Measurements from ENCODE around the gene SVBP. TPM values are rescaled to one million over a fixed set of nuclear protein-coding genes. Genes with fewer than 3 reads are reported as not detected.

SVBP gene
- total and polyA plus RNA-seq, 4 experiments from 2014 or later: 20.4 to 48.0 (median 31.1) TPM

DNA sequence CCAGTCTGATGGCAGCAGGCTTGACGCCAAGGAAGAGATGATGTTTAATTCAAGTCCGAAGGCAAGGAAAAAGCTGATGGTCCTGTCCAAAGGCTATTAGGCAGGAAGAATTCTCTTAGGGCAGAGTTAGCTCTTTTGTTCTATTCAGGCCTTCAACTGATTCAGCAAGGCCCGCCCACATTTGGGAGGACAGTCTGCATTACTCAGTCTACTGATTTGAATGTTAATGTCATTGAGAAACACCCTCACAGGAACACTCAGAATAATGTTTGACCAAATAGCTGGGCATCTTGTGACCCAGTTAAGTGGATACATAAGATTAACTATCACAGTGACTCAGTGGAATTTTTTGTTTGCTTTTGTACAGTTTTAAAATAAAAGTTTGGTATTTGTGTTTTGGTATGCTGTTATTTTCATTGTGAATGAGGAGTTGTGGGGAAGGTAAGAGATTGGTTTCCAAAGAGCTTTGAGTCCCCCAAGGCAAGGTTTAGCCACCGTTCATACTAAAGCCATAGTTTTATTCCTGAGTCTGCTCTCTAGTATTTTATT, 27.5 kb upstream of the SVBP start:
- CTCF ChIA-PET (ENCODE audit: partially characterized antibody): interaction anchor here (1.3 kb wide), 1 partner anchor 9 kb away, joined by 3 read pairs; no protein-coding TSS in a partner anchor
- Mint-ChIP-seq H3K9me3 (no peaks in the 10 kb centered on the region), H3K4me3 (no peak overlapping the region), H3K36me3 (peaks cover 18% of the 10 kb centered on the region in 2 donors), H3K27ac (no peak overlapping the region), H3K27me3 (no peaks in the 10 kb centered on the region), H3K4me1 (peaks cover 23 to 34% (median 32%) of the 10 kb centered on the region in 4 donors)
- no peaks in the 10 kb centered on the region for H3K9me3 ChIP-seq (ENCODE audit: control insufficient read depth in 1 of 2, low read length in 2 of 2)
- POLR2A ChIA-PET (ENCODE audit: partially characterized antibody): interaction anchor here (0.8 to 6.4 kb wide), 2 partner anchors 78 to 83 kb away, joined by 4 to 58 read pairs; partner anchors contain the start of genes C1orf50 and P3H1
- peaks cover 23% of the 10 kb centered on the region for H3K4me1 ChIP-seq (ENCODE audit: insufficient read depth, low read length)
- H3K36me3 ChIP-seq (ENCODE audit: insufficient read depth, low read length): peaks cover under 1% of the 10 kb centered on the region
- intact Hi-C loops (cut with micrococcal nuclease): loop anchor here (5.0 kb wide), 2 partner anchors 78 to 1482 kb away; partner anchors contain the start of gene FOXO6
- no peak for DNase-seq
- H3K27ac ChIP-seq (ENCODE audit: low read depth, low read length): no peak overlapping the region
- H3K27me3 ChIP-seq (ENCODE audit: insufficient read depth, low read length): no peaks in the 10 kb centered on the region
- no peak overlapping the region for H3K4me3 ChIP-seq (ENCODE audit: low read length in 2 of 2)

DNA sequence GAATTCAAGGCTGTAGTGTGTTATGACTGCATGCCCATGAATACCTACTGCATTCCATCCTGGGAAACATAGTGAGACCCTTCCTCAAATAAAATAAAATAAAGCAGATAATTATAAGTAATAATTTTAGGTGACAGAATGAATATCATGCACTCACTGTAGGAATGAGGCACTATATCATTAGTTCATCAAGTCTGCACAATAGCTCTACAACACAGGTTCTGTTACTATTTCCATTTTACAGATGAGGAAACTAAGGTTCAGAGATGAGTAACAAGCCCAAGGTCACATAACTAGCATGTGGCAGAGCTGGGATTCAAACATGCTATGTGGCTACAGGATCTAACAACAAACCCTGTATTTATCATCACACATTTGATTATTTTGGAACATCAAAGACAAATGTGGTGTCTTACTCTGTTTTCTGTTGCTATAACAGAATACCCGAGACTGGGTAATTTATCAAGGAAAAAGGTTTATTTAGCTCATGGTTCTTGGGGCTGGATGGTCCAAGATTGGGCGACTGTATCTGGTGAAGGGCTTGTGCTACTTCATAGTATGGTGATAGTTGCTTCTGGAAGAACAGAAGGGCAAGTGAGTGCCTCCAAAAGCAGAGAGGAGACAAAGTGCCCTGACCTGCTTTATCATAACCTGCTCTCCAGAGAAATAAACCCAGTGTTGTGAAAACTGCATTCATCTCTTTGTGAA, 24.4 kb upstream of the SVBP start:
- H3K27ac ChIP-seq (ENCODE audit: low read depth, low read length): no peak overlapping the region
- CTCF ChIA-PET (ENCODE audit: partially characterized antibody): no interaction called here
- intact Hi-C loops (cut with micrococcal nuclease): no loop called here
- H3K4me3 Mint-ChIP-seq: no peak overlapping the region
- no peaks in the 10 kb centered on the region for H3K27me3 ChIP-seq (ENCODE audit: insufficient read depth, low read length)
- no peak for DNase-seq
- no peaks in the 10 kb centered on the region for H3K36me3 ChIP-seq (ENCODE audit: insufficient read depth, low read length)
- H3K9me3 Mint-ChIP-seq: no peaks in the 10 kb centered on the region
- H3K4me1 Mint-ChIP-seq: peaks cover 3 to 9% (median 6%) of the 10 kb centered on the region in 4 donors
- peaks cover 4% of the 10 kb centered on the region for H3K4me1 ChIP-seq (ENCODE audit: insufficient read depth, low read length)
- POLR2A ChIA-PET (ENCODE audit: partially characterized antibody): no interaction called here
- peaks cover 7 to 16% of the 10 kb centered on the region in 2 donors for H3K36me3 Mint-ChIP-seq
- no peak overlapping the region for H3K4me3 ChIP-seq (ENCODE audit: low read length in 2 of 2)
- no peaks in the 10 kb centered on the region for H3K27me3 Mint-ChIP-seq
- no peak overlapping the region for H3K27ac Mint-ChIP-seq
- no peaks in the 10 kb centered on the region for H3K9me3 ChIP-seq (ENCODE audit: control insufficient read depth in 1 of 2, low read length in 2 of 2)

DNA sequence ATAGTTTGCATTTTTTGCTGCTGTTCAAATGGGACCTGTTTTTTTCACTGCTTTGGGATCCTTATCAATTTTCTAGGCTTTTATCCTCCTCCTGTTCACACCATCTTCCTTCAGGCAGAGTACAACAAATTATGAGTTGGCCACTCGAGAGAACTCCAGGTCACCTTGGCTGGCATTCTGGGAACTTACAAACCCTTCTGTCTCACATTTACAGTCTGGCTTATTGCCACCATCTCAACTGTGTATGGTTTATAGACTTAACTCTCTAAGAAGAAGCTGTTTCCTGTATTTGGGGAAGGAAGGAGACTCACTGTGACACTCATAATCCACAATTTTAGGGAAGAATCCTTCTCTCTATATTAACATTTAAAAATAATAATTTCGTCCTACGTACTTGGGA, 23.8 kb upstream of the SVBP start:
- Mint-ChIP-seq H3K4me3 (no peak overlapping the region), H3K27ac (no peak overlapping the region), H3K4me1 (peaks cover 1 to 4% (median 3%) of the 10 kb centered on the region in 4 donors), H3K9me3 (no peaks in the 10 kb centered on the region), H3K36me3 (peaks cover 2 to 20% of the 10 kb centered on the region in 2 donors), H3K27me3 (no peaks in the 10 kb centered on the region)
- peaks cover 4% of the 10 kb centered on the region for H3K4me1 ChIP-seq (ENCODE audit: insufficient read depth, low read length)
- DNase-seq: no peak
- H3K27ac ChIP-seq (ENCODE audit: low read depth, low read length): no peak overlapping the region
- intact Hi-C loops (cut with micrococcal nuclease): no loop called here
- ChIA-PET CTCF (ENCODE audit: partially characterized antibody) (no interaction called here), POLR2A (ENCODE audit: partially characterized antibody) (no interaction called here)
- H3K9me3 ChIP-seq (ENCODE audit: control insufficient read depth in 1 of 2, low read length in 2 of 2): no peaks in the 10 kb centered on the region
- no peak overlapping the region for H3K4me3 ChIP-seq (ENCODE audit: low read length in 2 of 2)
- H3K27me3 ChIP-seq (ENCODE audit: insufficient read depth, low read length): no peaks in the 10 kb centered on the region
- no peaks in the 10 kb centered on the region for H3K36me3 ChIP-seq (ENCODE audit: insufficient read depth, low read length)

DNA sequence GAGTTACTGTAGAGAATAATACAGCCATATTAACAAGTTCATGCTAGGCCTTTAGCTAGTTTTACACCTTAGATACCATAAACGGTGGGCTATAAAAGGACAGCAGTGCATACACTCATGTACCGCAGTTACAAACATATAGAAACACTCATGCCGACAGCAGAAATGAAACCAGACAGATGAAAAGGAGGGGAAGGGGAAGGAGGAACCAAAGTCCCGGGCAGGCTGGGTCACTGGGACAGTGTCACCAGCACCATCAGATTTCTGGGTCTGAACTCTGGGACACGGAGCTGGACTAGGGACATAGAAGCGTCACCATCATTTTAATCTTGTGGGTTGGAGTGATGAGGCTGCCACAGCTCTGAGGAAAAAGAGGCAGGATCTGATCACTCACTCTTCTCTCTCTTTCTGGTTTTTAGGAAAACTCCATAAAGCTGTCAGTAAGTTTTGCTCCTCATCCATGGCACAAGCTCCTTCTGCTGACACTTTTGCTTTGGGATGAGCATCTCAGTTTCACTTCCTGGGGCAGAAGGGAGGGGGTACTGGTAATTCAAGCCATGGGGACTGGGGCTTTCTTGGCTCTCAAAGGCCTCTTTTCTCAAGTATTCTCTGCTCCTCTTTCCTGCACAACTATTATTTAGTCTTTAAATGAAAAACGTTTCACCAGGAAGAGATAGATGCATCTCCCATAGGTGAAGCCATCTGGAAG, 21.4 kb upstream of the SVBP start:
- no peak overlapping the region for H3K4me3 ChIP-seq (ENCODE audit: low read length in 2 of 2)
- no peaks in the 10 kb centered on the region for H3K27me3 Mint-ChIP-seq
- DNase-seq: no peak
- ChIA-PET CTCF (ENCODE audit: partially characterized antibody) (interaction anchor here (1.5 kb wide), 1 partner anchor 9 kb away, joined by 6 read pairs; no protein-coding TSS in a partner anchor), POLR2A (ENCODE audit: partially characterized antibody) (interaction anchor here (0.7 kb wide), 1 partner anchor 12 kb away, joined by 3 read pairs; no protein-coding TSS in a partner anchor)
- H3K4me1 Mint-ChIP-seq: no peaks in the 10 kb centered on the region
- H3K4me3 Mint-ChIP-seq: no peak overlapping the region
- H3K4me1 ChIP-seq (ENCODE audit: insufficient read depth, low read length): no peaks in the 10 kb centered on the region
- H3K36me3 ChIP-seq (ENCODE audit: insufficient read depth, low read length): no peaks in the 10 kb centered on the region
- no peaks in the 10 kb centered on the region for H3K9me3 Mint-ChIP-seq
- H3K27ac ChIP-seq (ENCODE audit: low read depth, low read length): no peak overlapping the region
- intact Hi-C loops (cut with micrococcal nuclease): no loop called here
- no peaks in the 10 kb centered on the region for H3K9me3 ChIP-seq (ENCODE audit: control insufficient read depth in 1 of 2, low read length in 2 of 2)
- H3K27me3 ChIP-seq (ENCODE audit: insufficient read depth, low read length): no peaks in the 10 kb centered on the region
- H3K36me3 Mint-ChIP-seq: peaks cover 2 to 28% of the 10 kb centered on the region in 2 donors
- H3K27ac Mint-ChIP-seq: peak overlapping the region in 1 of 7 donors; percentile 60

DNA sequence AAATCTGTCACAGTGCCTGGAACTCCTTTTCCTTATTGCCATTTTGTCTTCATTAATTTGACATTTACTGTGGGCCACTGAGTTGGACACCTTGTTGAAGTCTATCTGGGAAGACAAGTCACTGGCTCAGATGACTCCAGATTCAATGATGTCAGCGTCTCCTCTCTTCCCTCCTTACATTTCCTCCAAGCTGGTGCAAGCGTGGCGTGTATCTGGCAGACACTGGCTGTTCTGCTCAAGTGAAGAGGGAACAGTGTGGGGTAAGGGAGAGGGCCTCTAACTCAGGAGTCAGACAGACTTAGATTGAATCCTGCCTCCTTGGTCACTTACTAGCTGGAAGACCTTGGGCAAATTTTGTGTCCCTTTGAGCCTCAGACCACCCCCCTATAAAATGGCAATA, 20.5 kb upstream of the SVBP start:
- no peaks in the 10 kb centered on the region for H3K4me1 Mint-ChIP-seq
- no peak for DNase-seq
- H3K9me3 ChIP-seq (ENCODE audit: control insufficient read depth in 1 of 2, low read length in 2 of 2): no peaks in the 10 kb centered on the region
- H3K27me3 Mint-ChIP-seq: no peaks in the 10 kb centered on the region
- no peak overlapping the region for H3K27ac ChIP-seq (ENCODE audit: low read depth, low read length)
- H3K4me3 ChIP-seq (ENCODE audit: low read length in 2 of 2): no peak overlapping the region
- peaks cover 0 to 18% of the 10 kb centered on the region in 2 donors for H3K36me3 Mint-ChIP-seq
- H3K4me1 ChIP-seq (ENCODE audit: insufficient read depth, low read length): no peaks in the 10 kb centered on the region
- no peaks in the 10 kb centered on the region for H3K36me3 ChIP-seq (ENCODE audit: insufficient read depth, low read length)
- ChIA-PET POLR2A (ENCODE audit: partially characterized antibody) (interaction anchor here (0.5 kb wide), 1 partner anchor 224 kb away, joined by 3 read pairs; no protein-coding TSS in a partner anchor), CTCF (ENCODE audit: partially characterized antibody) (interaction anchor here (1.5 kb wide), 1 partner anchor 10 kb away, joined by 6 read pairs; no protein-coding TSS in a partner anchor)
- H3K4me3 Mint-ChIP-seq: no peak overlapping the region
- peak overlapping the region in 2 of 7 donors; percentile 23 to 71 for H3K27ac Mint-ChIP-seq
- no peaks in the 10 kb centered on the region for H3K9me3 Mint-ChIP-seq
- intact Hi-C loops (cut with micrococcal nuclease): no loop called here
- H3K27me3 ChIP-seq (ENCODE audit: insufficient read depth, low read length): no peaks in the 10 kb centered on the region

DNA sequence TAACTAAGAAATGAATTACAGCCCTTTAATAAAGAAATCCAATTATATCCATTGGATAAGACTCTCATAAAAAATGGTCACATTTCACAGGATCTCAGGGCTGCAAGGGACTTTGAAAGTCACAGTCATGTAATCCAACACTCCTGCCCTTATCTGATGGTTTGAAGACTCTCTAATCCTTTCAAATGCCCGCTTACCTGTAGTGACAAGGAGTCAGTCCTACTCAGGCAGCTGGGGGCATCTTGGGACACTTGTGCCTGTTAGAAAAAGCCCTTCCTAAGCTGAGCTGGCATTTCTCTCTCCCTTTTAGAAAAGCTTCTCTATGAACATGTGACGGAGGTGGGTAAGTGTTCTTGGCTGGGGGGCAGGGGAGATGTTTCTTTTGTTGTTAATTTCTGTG, 18.2 kb upstream of the SVBP start:
- ChIA-PET CTCF (ENCODE audit: partially characterized antibody) (interaction anchor here (1.1 to 2.1 kb wide), 2 partner anchors 9 to 11 kb away, joined by 3 to 9 read pairs; partner anchors contain the start of gene ZNF691), POLR2A (ENCODE audit: partially characterized antibody) (interaction anchor here (0.7 to 1.8 kb wide), 2 partner anchors 10 to 18 kb away, joined by 3 to 6 read pairs; partner anchors contain the start of gene ZNF691)
- no peak overlapping the region for H3K4me3 ChIP-seq (ENCODE audit: low read length in 2 of 2)
- no peaks in the 10 kb centered on the region for H3K4me1 Mint-ChIP-seq
- H3K9me3 Mint-ChIP-seq: no peaks in the 10 kb centered on the region
- H3K36me3 Mint-ChIP-seq: peaks cover 0 to 15% of the 10 kb centered on the region in 2 donors
- H3K27ac Mint-ChIP-seq: no peak overlapping the region
- intact Hi-C loops (cut with micrococcal nuclease): no loop called here
- H3K36me3 ChIP-seq (ENCODE audit: insufficient read depth, low read length): no peaks in the 10 kb centered on the region
- no peak for DNase-seq
- no peaks in the 10 kb centered on the region for H3K27me3 ChIP-seq (ENCODE audit: insufficient read depth, low read length)
- H3K27ac ChIP-seq (ENCODE audit: low read depth, low read length): no peak overlapping the region
- H3K27me3 Mint-ChIP-seq: no peaks in the 10 kb centered on the region
- H3K4me3 Mint-ChIP-seq: no peak overlapping the region
- no peaks in the 10 kb centered on the region for H3K9me3 ChIP-seq (ENCODE audit: control insufficient read depth in 1 of 2, low read length in 2 of 2)
- no peaks in the 10 kb centered on the region for H3K4me1 ChIP-seq (ENCODE audit: insufficient read depth, low read length)

DNA sequence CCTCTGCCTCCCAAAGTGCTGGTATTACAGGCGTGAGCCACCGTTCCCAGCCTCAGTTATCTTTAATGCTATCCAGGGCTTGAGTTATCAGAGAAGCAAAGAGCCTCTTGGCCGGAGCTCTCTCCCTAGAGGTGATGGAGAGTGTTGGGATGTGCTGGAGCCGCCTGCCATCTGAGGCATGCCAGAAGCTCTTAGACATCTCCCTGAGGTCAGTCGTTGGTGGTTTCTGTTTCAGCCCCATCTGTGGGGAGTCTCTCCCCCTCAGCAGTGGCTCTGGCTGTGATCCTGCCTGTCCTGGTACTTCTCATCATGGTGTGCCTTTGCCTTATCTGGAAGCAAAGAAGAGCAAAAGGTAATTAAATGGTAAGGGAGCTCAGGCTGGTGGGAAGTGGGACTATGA, 17.6 kb upstream of the SVBP start:
- no peak for DNase-seq
- Histone ChIP-seq H3K27ac (ENCODE audit: low read depth, low read length) (no peak overlapping the region), H3K27me3 (ENCODE audit: insufficient read depth, low read length) (no peaks in the 10 kb centered on the region), H3K9me3 (ENCODE audit: control insufficient read depth in 1 of 2, low read length in 2 of 2) (no peaks in the 10 kb centered on the region), H3K4me3 (ENCODE audit: low read length in 2 of 2) (no peak overlapping the region), H3K36me3 (ENCODE audit: insufficient read depth, low read length) (no peaks in the 10 kb centered on the region), H3K4me1 (ENCODE audit: insufficient read depth, low read length) (no peaks in the 10 kb centered on the region)
- ChIA-PET POLR2A (ENCODE audit: partially characterized antibody) (interaction anchor here (1.8 kb wide), 1 partner anchor 11 kb away, joined by 6 read pairs; the partner anchor contains the start of gene ZNF691), CTCF (ENCODE audit: partially characterized antibody) (interaction anchor here (2.1 kb wide), 1 partner anchor 12 kb away, joined by 9 read pairs; the partner anchor contains the start of gene ZNF691)
- peaks cover 0 to 20% of the 10 kb centered on the region in 2 donors for H3K36me3 Mint-ChIP-seq
- H3K4me3 Mint-ChIP-seq: no peak overlapping the region
- intact Hi-C loops (cut with micrococcal nuclease): no loop called here
- no peaks in the 10 kb centered on the region for H3K4me1 Mint-ChIP-seq
- no peaks in the 10 kb centered on the region for H3K9me3 Mint-ChIP-seq
- no peaks in the 10 kb centered on the region for H3K27me3 Mint-ChIP-seq
- no peak overlapping the region for H3K27ac Mint-ChIP-seq
